Vagina (tissue), 2 donors: ENCODE data around the gene HCFC1R1.

Source experiments
- POLR2A ChIP-seq, 2 donors: fragments of 450-650 bp; IDR thresholded peaks; one replicate each; pipeline ENCODE4 v1.6.1; 2017; ENCODE audit warnings: antibody characterized with exemption in 2 of 2, mild to moderate bottlenecking in 2 of 2, moderate library complexity in 2 of 2
- POLR2AphosphoS5 ChIP-seq, 2 donors: sonication (generic); formaldehyde crosslinking; IDR thresholded peaks; one replicate each; pipeline ENCODE4 v1.9.0; 2017; ENCODE audit warnings: antibody characterized with exemption in 2 of 2, mild to moderate bottlenecking in 2 of 2, low read depth in 1 of 2; ENCODE audit not compliant: insufficient read depth in 1 of 2
- TF ChIP-seq, protein P1 (sequence below), 3 experiments: fragments of 450-650 bp in 2 of 3; fragments of 200-600 bp in 1 of 3; sonication (generic) in 1 of 3; IDR thresholded peaks; one replicate each; pipeline ENCODE4 v1.5.1; 2017 to 2019; ENCODE audit warnings: antibody characterized with exemption in 3 of 3, mild to moderate bottlenecking in 2 of 3, moderate library complexity in 2 of 3

DNA sequence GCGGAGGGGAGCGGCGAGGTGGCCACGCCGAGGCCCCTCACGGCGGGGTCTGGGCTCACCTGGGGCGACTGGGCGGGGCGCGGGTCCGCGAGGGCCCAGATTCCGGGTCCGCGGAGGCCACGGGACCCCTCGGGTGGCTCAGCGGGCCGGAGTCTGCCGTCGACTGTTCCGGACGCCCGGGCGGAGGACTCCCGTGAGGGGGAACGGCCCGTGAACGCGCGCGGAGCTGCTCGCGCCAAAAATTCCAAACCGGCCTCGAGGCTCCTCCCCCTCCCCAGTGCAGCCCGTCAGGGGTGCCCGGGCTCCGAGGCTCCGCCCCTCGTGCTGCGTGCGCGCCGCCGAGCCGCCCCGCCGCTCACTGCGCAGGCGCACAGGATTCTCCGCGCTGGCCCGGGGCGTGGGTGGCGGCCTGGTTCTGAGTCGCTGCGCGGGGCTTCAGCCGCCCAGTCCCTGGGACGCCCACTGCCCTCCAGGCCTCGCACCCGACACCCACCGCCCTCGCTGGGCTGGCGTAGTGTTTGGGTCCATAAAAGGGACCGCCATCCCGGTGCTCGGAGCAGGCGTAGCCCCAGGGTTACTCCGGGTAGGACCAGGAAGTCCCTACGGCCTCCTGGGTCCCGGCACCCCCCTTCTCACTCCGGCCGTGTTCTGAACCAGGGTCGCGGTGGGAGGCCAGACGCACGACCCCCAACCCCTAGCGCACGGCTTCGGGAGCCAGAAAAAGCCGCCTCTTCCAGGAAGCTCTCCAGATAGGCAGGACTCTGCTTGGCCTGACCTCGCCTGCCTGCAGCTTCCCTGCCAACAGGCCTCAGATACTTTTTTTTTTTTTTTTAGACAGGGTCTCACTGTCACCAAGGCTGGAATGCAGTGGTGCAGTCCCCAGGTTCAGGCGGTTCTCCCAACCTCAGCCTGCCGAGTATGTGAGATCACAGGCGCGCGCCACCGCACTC lies 43.2 kb downstream of the HCFC1R1 start, which contains the start of gene PKMYT1:
- TF ChIP-seq, protein P1, sequence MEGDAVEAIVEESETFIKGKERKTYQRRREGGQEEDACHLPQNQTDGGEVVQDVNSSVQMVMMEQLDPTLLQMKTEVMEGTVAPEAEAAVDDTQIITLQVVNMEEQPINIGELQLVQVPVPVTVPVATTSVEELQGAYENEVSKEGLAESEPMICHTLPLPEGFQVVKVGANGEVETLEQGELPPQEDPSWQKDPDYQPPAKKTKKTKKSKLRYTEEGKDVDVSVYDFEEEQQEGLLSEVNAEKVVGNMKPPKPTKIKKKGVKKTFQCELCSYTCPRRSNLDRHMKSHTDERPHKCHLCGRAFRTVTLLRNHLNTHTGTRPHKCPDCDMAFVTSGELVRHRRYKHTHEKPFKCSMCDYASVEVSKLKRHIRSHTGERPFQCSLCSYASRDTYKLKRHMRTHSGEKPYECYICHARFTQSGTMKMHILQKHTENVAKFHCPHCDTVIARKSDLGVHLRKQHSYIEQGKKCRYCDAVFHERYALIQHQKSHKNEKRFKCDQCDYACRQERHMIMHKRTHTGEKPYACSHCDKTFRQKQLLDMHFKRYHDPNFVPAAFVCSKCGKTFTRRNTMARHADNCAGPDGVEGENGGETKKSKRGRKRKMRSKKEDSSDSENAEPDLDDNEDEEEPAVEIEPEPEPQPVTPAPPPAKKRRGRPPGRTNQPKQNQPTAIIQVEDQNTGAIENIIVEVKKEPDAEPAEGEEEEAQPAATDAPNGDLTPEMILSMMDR (IDR thresholded peaks at IDR 0.05) = no peak
- TF ChIP-seq POLR2AphosphoS5 (IDR thresholded peaks at IDR 0.05; ENCODE audit: insufficient read depth in 1 of 2, low read depth in 1 of 2) (peak in 1 of 2 donors; percentile 96), POLR2A (IDR thresholded peaks at IDR 0.05) (peak in 1 of 2 donors; percentile 89)
